ENCODE data around the gene SYNPO2.

The SYNPO2 gene

GRCh38 chr4:119035951-119036737 lies 147.5 kb downstream of the SYNPO2 start:
- no peak for DNase-seq (ENCODE audit: low read depth)
- TF ChIP-seq CTCF (conservative IDR thresholded peaks at IDR 0.05; ENCODE audit: control insufficient read depth, insufficient read depth, low read depth, low read length): no peak
- H3K4me3 ChIP-seq (ENCODE audit: control insufficient read depth, low read depth, low read length): no peak overlapping the region

GRCh38 chr4:119037709-119038108 lies 149.1 kb downstream of the SYNPO2 start:
- no peak for TF ChIP-seq CTCF (conservative IDR thresholded peaks at IDR 0.05; ENCODE audit: control insufficient read depth, insufficient read depth, low read depth, low read length)
- DNase-seq (ENCODE audit: low read depth): no peak
- no peak overlapping the region for H3K4me3 ChIP-seq (ENCODE audit: control insufficient read depth, low read depth, low read length)

DNA sequence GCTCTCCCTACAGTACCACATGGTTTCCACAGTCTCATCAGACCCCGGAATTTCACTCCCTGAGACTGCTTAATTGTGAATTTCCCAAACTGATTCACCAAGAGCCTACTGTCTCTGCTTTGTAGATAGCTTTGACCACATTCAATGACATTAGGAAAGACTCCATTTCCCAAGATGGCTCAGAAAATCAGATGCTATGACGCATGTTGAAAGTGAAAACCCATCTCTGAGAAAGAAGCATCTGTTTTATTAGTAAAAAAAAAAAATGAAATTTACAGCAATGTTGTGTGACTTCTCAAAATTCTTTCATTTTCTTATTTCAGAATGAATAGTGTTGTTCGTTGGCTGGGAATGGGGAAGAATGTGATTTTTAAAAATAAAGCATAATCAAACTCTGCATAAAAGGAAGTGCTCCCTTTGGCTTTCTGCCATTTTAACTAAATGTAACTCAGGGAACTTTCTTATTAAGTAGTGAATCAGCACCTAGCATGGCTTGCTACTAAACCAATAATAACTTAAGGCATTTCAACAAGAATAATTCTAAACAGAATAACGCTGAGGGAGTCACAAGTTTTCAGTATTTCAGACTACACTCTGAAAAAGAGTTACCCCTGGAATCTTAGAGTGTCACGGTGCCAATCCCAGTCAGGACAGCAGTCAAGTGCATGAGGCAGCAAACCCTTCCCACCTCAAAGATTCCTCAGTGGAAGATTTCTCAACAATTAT lies 149.6 kb downstream of the SYNPO2 start:
- peak; percentile 76 for DNase-seq (ENCODE audit: low read depth)
- H3K4me3 ChIP-seq (ENCODE audit: control insufficient read depth, low read depth, low read length): no peak overlapping the region
- TF ChIP-seq CTCF (conservative IDR thresholded peaks at IDR 0.05; ENCODE audit: control insufficient read depth, insufficient read depth, low read depth, low read length): no peak

GRCh38 chr4:119039160-119039559 lies 150.5 kb downstream of the SYNPO2 start:
- H3K4me3 ChIP-seq (ENCODE audit: control insufficient read depth, low read depth, low read length): no peak overlapping the region
- no peak for DNase-seq (ENCODE audit: low read depth)
- no peak for TF ChIP-seq CTCF (conservative IDR thresholded peaks at IDR 0.05; ENCODE audit: control insufficient read depth, insufficient read depth, low read depth, low read length)

DNA sequence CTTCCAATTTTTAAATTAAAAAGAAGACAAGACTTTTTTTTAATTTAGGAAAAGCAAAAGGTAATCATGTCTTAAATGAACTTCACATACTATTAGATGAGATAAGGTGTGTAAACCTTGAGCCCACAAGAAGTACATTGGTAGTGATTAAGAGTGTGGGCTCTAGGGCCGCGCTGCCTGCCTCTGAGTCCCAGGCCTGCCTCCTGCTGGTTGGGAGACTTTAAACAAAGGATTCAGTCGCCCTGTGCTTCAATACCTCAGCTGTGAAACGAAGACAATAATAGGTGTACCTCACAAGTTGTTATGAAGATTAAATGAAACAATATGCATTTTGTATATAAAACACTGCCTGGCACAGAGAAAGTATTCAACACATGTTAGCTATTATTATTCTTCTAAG lies 151.1 kb downstream of the SYNPO2 start:
- no peak overlapping the region for H3K4me3 ChIP-seq (ENCODE audit: control insufficient read depth, low read depth, low read length)
- peak; percentile 14 for TF ChIP-seq CTCF (conservative IDR thresholded peaks at IDR 0.05; ENCODE audit: control insufficient read depth, insufficient read depth, low read depth, low read length)
- no peak for DNase-seq (ENCODE audit: low read depth)

GRCh38 chr4:119040261-119040660 lies 151.6 kb downstream of the SYNPO2 start:
- no peak for DNase-seq (ENCODE audit: low read depth)
- no peak overlapping the region for H3K4me3 ChIP-seq (ENCODE audit: control insufficient read depth, low read depth, low read length)
- no peak for TF ChIP-seq CTCF (conservative IDR thresholded peaks at IDR 0.05; ENCODE audit: control insufficient read depth, insufficient read depth, low read depth, low read length)

Data from fibroblast of mammary gland (primary cell).